ENCODE measurements around the gene ARHGAP12. TPM values are rescaled to one million over a fixed set of nuclear protein-coding genes. Genes with fewer than 3 reads are reported as not detected.

ARHGAP12 gene
- total RNA-seq, 2 donors from 2014 or later: 5.2 to 5.6 TPM

DNA sequence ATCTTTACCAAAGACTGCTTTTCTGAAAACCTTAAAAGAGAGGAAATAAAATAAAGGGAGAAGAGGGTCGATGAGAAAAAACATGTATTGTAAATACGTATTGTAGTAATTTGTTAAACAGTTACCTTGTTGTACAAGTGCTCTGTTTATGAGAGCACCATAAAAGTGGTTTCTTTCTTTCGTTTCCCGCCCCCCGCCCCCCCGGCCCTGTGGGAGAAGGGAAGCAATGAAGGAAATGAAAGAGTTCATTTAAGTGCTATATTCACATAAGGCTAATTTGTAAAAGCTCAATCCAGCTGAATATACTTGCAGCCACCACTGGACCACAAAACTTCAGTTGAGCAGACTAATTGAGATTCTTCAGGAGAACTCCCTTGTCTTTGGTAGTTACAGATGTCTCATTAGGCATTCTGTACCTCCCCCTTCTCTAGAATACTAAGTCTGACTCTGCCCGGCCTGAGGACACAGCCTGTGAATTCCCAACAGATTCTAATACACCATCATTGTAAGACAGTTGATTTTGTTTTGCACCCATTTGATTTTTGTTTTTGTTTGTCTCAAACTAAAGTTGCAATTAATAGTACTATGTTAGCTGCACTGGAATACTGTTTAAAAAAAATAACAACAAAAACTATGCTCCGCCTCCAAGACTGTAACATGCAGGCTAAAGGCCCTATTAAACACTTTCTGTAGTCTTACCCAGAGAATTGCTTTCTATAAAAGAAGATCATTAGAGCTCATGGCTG lies 124.9 kb downstream of the ARHGAP12 start:
- no peak overlapping the region for H3K4me3 Mint-ChIP-seq
- peaks cover 6% of the 10 kb centered on the region for H3K4me1 Mint-ChIP-seq (ENCODE audit: low read depth)
- no peak overlapping the region for H3K27ac Mint-ChIP-seq

DNA sequence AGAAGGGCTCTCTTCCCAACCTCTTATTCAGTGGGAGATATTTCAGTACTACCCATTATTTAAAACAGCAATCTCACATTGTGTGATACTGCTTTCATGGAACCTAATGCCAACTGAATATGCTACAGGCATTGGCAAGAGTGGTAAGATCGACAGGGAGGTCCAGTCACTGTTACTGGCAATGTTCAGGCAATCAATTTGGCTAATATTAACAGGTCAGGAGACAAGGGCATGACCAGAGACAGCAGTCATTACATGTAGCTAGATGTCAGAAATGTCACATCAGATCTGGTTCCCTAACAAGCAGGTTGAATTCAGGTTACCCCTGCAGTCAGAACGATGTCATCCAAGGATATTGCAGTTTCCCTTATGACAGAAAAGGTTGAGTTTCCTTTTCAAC lies 129.4 kb downstream of the ARHGAP12 start:
- Mint-ChIP-seq H3K27me3 (ENCODE audit: low read depth) (no peaks in the 10 kb centered on the region), H3K4me1 (ENCODE audit: low read depth) (no peaks in the 10 kb centered on the region), H3K27ac (peak overlapping the region; percentile 19), H3K4me3 (no peak overlapping the region), H3K9me3 (no peaks in the 10 kb centered on the region), H3K36me3 (ENCODE audit: insufficient read depth in 2 of 2) (no peaks in the 10 kb centered on the region)
- no peak for ATAC-seq (replicated peaks in 1 of 2)
- no peak for DNase-seq

More for the DNA sequence above, 124.9 kb downstream of the ARHGAP12 start:
- ATAC-seq (replicated peaks in 1 of 2): no peak
- Mint-ChIP-seq H3K36me3 (ENCODE audit: insufficient read depth in 2 of 2) (no peaks in the 10 kb centered on the region), H3K27me3 (ENCODE audit: low read depth) (no peaks in the 10 kb centered on the region), H3K9me3 (no peaks in the 10 kb centered on the region)
- DNase-seq: no peak

DNA sequence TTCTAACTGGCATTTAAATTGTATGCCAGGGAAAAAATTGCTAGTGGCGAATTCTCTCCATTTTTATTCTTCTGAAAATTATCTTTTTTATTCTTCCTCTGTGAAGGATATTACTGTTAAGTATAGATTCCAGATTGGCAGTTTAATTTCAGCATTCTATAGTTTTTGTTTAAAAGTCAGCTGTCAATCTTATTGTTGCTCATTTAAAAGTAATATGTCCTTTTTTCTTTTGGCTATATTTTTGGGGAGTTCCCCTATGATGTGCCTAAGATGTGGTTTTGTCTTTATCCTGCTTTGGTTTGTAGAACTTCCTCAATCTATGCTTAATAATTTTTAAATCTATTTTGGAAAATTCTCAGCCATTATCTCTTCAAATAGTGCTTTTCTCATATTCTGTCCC lies 135.9 kb downstream of the ARHGAP12 start:
- Mint-ChIP-seq H3K27ac (no peak overlapping the region), H3K27me3 (ENCODE audit: low read depth) (peaks cover 13% of the 10 kb centered on the region), H3K4me1 (ENCODE audit: low read depth) (no peaks in the 10 kb centered on the region), H3K36me3 (ENCODE audit: insufficient read depth in 2 of 2) (peaks cover 0 to 7% of the 10 kb centered on the region in 2 donors), H3K4me3 (no peak overlapping the region), H3K9me3 (peaks cover 0 to 3% of the 10 kb centered on the region in 2 donors)
- ATAC-seq (replicated peaks in 1 of 2): no peak
- DNase-seq: no peak

DNA sequence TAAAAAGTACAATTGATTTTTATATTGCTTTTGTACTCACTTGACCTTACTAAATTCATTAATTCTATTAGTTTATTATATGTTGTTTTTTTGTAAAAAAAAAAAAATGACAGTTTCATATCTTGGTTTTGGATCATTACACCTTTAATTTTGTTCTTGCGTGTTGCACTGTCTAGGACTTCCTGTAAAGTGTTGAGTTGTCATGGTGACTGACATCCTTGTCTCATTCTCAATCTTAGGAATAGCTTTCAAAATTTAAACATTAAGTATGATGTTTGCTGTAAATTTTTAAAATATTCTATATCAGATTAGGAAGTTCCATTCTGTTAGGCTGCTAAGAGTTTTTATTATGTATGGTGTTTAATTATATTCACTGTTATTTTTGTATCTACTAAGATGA lies 139.1 kb downstream of the ARHGAP12 start:
- Mint-ChIP-seq H3K4me3 (no peak overlapping the region), H3K9me3 (peaks cover 0 to 3% of the 10 kb centered on the region in 2 donors), H3K4me1 (ENCODE audit: low read depth) (no peaks in the 10 kb centered on the region), H3K27ac (no peak overlapping the region), H3K27me3 (ENCODE audit: low read depth) (peaks cover 13% of the 10 kb centered on the region), H3K36me3 (ENCODE audit: insufficient read depth in 2 of 2) (peaks cover 0 to 7% of the 10 kb centered on the region in 2 donors)
- DNase-seq (no peak), ATAC-seq (replicated peaks in 1 of 2) (no peak)

DNA sequence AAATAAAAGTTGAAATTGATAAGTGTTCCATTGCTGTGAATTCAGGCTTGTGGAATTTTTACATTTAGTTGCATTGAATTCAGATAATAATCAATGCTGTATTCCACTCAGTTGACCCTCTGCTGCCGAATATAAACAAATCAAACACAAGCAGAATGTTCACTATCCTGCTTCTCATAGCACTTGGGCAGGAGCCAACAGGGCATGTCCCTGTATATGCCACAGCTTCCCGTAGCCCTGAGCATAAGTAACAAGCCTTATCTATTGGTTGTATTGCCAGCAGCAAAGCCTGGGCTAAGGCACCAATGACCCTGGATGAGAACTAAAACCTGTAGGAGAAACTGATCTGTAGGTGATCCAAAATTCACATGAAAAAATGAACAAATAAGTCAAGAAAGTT lies 145.9 kb downstream of the ARHGAP12 start:
- ATAC-seq (replicated peaks in 1 of 2) (no peak), DNase-seq (no peak)
- H3K27me3 Mint-ChIP-seq (ENCODE audit: low read depth): no peaks in the 10 kb centered on the region
- H3K4me3 Mint-ChIP-seq: no peak overlapping the region
- no peaks in the 10 kb centered on the region for H3K9me3 Mint-ChIP-seq
- no peaks in the 10 kb centered on the region for H3K36me3 Mint-ChIP-seq (ENCODE audit: insufficient read depth in 2 of 2)
- H3K4me1 Mint-ChIP-seq (ENCODE audit: low read depth): no peaks in the 10 kb centered on the region
- H3K27ac Mint-ChIP-seq: no peak overlapping the region

DNA sequence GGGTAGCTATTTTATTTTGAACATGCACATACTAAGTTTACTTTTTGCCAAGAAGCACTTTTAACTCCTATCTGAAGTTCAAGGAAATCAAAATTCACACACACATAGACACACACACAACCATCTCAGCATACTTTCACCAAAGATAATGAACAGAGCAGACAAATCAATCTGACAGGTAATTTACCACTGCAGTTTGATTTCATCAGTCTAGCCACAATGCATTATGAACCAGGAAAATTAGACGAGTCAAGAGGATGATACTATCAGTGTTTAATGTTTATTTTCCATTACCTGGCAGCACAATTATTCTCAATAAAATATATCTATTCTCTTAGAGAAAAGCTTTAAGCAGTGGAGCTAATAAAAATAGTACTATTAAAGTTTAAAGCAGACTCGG lies 147.9 kb downstream of the ARHGAP12 start:
- H3K9me3 Mint-ChIP-seq: peaks cover 0 to 5% of the 10 kb centered on the region in 2 donors
- no peak overlapping the region for H3K27ac Mint-ChIP-seq
- H3K4me1 Mint-ChIP-seq (ENCODE audit: low read depth): no peaks in the 10 kb centered on the region
- ATAC-seq (replicated peaks in 1 of 2): no peak
- no peak overlapping the region for H3K4me3 Mint-ChIP-seq
- DNase-seq: no peak
- no peaks in the 10 kb centered on the region for H3K27me3 Mint-ChIP-seq (ENCODE audit: low read depth)
- peaks cover 0 to 1% of the 10 kb centered on the region in 2 donors for H3K36me3 Mint-ChIP-seq (ENCODE audit: insufficient read depth in 2 of 2)

DNA sequence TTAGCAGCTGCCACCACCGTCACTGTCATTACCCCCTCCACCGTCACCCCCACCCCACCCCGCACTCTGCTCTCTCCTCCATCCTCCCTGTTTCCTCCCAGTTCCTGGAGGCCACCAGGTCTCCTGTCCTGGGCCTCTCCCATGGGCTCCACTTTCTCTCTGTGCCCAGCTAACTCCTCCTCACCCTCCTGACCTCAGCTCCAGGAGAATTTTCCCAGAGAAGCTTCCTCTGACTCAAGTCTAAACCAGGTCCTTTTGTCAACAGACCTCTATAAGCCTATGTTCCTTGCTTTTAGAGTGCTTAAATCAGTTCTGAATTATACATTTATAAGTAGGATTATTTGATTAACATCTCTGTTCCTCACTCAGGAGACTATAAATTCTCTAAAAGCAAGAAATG lies 150.0 kb downstream of the ARHGAP12 start:
- ATAC-seq (replicated peaks in 1 of 2): no peak
- Mint-ChIP-seq H3K27me3 (ENCODE audit: low read depth) (no peaks in the 10 kb centered on the region), H3K9me3 (peaks cover 0 to 5% of the 10 kb centered on the region in 2 donors), H3K4me3 (no peak overlapping the region), H3K4me1 (ENCODE audit: low read depth) (no peaks in the 10 kb centered on the region), H3K36me3 (ENCODE audit: insufficient read depth in 2 of 2) (peaks cover 0 to 1% of the 10 kb centered on the region in 2 donors), H3K27ac (no peak overlapping the region)
- DNase-seq: no peak

DNA sequence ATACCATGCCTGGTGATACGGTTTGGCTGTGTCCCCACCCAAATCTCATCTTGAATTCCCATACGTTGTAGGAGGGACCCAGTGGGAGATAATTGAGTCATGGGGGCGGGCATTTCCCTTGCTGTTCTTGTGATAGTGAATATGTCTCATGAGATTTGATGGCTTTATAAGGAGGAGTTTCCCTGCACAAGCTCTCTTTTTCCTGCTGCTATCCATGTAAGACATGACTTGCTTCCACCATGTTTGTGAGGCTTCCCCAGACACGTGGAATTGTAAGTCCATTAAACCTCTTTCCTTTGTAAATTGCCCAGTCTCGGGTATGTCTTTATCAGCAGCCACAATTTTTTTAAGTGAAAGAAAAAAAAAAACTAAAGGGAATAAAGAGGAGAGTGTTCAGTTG lies 152.5 kb downstream of the ARHGAP12 start:
- H3K27me3 Mint-ChIP-seq (ENCODE audit: low read depth): no peaks in the 10 kb centered on the region
- H3K27ac Mint-ChIP-seq: no peak overlapping the region
- peaks cover 0 to 5% of the 10 kb centered on the region in 2 donors for H3K9me3 Mint-ChIP-seq
- H3K36me3 Mint-ChIP-seq (ENCODE audit: insufficient read depth in 2 of 2): peaks cover 0 to 1% of the 10 kb centered on the region in 2 donors
- no peak overlapping the region for H3K4me3 Mint-ChIP-seq
- ATAC-seq (replicated peaks in 1 of 2): no peak
- no peak for DNase-seq
- H3K4me1 Mint-ChIP-seq (ENCODE audit: low read depth): no peaks in the 10 kb centered on the region

DNA sequence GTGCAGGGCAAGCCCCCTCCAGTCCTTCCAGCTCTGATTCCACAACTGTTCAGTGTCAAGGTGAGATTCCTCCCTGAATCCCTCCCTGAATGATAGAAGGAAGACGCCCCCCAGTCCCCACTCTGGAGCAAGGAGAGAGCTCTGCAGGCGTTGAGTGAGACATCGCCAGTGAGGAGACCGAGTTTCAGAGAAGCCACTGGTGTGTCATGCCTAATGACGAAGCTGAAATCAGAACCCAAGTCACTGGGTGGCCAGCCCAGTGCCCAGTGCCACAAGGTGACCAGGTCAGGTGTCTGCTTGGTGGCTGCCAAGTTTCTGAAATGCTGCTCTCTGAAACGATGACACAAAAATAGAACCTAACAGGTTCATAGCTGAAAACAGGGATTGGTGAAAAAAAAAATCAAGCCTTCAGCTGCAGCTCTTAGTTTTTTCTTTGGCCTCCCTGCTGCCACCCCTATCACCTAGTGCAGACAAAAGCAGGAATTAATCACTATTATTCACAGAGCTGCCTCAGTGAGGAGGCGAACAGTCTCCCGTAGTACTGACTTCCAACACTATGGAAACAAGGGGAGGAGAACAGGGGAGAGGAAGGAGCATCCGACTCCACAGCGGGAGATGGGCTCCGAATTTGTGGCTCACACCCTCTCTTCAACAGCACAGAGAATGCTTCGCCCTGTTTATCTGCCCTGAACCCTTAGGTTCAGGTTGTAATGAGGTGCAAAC lies 153.5 kb downstream of the ARHGAP12 start:
- DNase-seq (no peak), ATAC-seq (replicated peaks in 1 of 2) (no peak)
- Mint-ChIP-seq H3K36me3 (ENCODE audit: insufficient read depth in 2 of 2) (peaks cover 0 to 1% of the 10 kb centered on the region in 2 donors), H3K27ac (no peak overlapping the region), H3K27me3 (ENCODE audit: low read depth) (no peaks in the 10 kb centered on the region), H3K4me3 (no peak overlapping the region), H3K4me1 (ENCODE audit: low read depth) (peaks cover 5% of the 10 kb centered on the region), H3K9me3 (peaks cover 0 to 5% of the 10 kb centered on the region in 2 donors)

DNA sequence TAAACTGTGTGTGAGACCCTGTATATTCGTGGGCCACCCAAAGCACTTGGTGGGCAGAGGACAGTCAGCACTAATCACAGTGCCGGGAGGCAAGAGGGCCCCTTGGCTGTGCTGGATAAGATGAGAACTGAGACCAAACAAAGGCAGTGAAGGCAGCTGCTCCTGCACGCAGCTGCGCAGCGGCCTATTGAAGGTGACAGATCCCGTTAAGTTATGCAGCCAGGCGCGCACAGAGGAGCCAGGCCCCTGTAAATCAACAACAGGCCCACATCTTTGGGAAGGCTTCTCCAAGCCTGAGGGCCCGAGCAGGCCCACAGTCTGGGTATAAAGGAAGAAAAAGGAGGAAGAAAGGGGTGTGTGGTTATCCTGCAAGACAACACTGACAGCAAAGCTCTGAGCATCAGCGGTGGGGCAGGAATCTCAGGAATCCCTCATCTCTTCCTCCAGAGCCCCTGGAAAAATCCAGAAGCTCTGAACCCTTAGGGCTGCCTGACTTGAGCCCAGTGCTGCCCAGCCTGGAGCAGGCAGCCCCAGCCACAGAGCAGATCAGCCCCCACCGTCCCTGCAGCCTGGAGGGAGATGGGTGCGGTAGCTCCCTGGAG lies 154.2 kb downstream of the ARHGAP12 start:
- ATAC-seq (replicated peaks in 1 of 2) (no peak), DNase-seq (no peak)
- H3K4me1 Mint-ChIP-seq (ENCODE audit: low read depth): peaks cover 11% of the 10 kb centered on the region
- H3K27ac Mint-ChIP-seq: no peak overlapping the region
- no peak overlapping the region for H3K4me3 Mint-ChIP-seq
- peaks cover 0 to 5% of the 10 kb centered on the region in 2 donors for H3K9me3 Mint-ChIP-seq
- no peaks in the 10 kb centered on the region for H3K27me3 Mint-ChIP-seq (ENCODE audit: low read depth)
- peaks cover 0 to 1% of the 10 kb centered on the region in 2 donors for H3K36me3 Mint-ChIP-seq (ENCODE audit: insufficient read depth in 2 of 2)

DNA sequence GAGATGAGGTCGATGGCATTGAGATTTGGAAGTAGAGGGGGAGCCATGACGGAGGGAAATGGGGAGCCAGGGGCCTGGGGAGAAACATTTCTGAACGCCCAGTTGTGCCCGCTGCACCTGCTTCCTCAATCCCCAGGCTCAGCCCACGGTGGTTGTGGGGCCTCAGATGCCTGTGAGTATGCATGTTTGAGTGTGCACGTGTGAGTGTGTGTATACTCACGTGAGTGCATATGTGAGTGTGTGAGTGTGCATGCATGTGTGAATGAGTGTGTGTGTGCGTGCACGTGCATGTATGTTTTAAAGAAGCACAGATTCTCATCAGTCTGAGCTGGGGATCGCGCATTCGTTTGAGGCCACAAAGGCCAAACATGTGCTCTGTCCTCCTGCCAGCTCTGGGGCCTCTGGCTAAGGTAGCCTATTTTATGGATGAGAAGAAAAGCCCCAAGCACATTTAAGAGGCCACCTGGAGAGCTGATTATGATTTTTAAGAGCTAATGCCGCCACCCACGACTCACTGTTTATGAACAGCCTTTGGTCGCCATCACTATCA lies 154.8 kb downstream of the ARHGAP12 start:
- DNase-seq (no peak), ATAC-seq (replicated peaks in 1 of 2) (no peak)
- H3K27me3 Mint-ChIP-seq (ENCODE audit: low read depth): no peaks in the 10 kb centered on the region
- peaks cover 0 to 1% of the 10 kb centered on the region in 2 donors for H3K36me3 Mint-ChIP-seq (ENCODE audit: insufficient read depth in 2 of 2)
- no peak overlapping the region for H3K27ac Mint-ChIP-seq
- peaks cover 17% of the 10 kb centered on the region for H3K4me1 Mint-ChIP-seq (ENCODE audit: low read depth)
- H3K4me3 Mint-ChIP-seq: no peak overlapping the region
- H3K9me3 Mint-ChIP-seq: peaks cover 0 to 5% of the 10 kb centered on the region in 2 donors

DNA sequence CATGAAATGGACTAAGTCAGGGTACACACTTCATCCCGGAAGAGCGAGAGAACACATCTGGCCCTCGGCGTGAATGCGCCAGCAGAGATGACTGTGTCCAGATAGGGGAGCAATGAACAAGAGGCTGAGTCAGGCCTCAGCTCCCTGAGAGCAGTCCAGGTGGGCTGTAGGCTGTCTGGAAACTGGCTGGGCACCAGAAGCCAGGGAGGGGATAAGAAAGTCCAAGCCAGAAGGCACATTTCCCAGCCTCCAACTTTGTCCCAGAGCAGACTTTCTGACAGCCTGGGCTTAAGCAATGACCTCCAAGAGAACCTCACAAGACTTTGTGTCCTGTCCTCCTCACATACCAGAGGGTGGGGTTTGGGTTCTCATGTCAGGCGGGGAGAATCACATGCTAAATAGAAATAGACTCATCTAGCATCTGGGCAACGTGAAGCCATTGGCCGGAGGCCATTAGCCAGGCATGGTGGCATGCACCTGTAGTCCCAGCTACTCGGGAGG lies 157.2 kb downstream of the ARHGAP12 start:
- peaks cover 0 to 2% of the 10 kb centered on the region in 2 donors for H3K9me3 Mint-ChIP-seq
- DNase-seq: no peak
- no peak for ATAC-seq (replicated peaks in 1 of 2)
- H3K4me3 Mint-ChIP-seq: no peak overlapping the region
- no peaks in the 10 kb centered on the region for H3K27me3 Mint-ChIP-seq (ENCODE audit: low read depth)
- no peak overlapping the region for H3K27ac Mint-ChIP-seq
- peaks cover 24% of the 10 kb centered on the region for H3K4me1 Mint-ChIP-seq (ENCODE audit: low read depth)
- no peaks in the 10 kb centered on the region for H3K36me3 Mint-ChIP-seq (ENCODE audit: insufficient read depth in 2 of 2)
